Panc1 (cell line): Measurements from ENCODE around the gene DNAJC30. TPM values are rescaled to one million over a fixed set of nuclear protein-coding genes. Genes with fewer than 3 reads are reported as not detected.

Experiments used
- ATAC-seq: fragments of 200-7000 bp; cut with Tn5 transposase; 2 replicates; pipeline ENCODE4 v1.9.1; 2020; ENCODE audit warnings: mild to moderate bottlenecking, moderate library complexity
- BruUV-seq: library from RNA; stranded (reverse); fragments of 400-500 nt; replicated peaks from 2 replicates; lab custom pipeline; 2021; lab: Mats Ljungman, UMichigan
- CTCF ChIA-PET: fragments of 300-600 bp; sonication (Branson Sonifier 250); formaldehyde crosslinking; loops from one replicate; lab custom pipeline; 2022; ENCODE audit warnings: antibody characterized with exemption; lab: Charles Lee
- POLR2A ChIA-PET: fragments of 300-600 bp; sonication (Branson Sonifier 250); formaldehyde crosslinking; loops from one replicate; lab custom pipeline; 2022; ENCODE audit warnings: antibody characterized with exemption; lab: Charles Lee
- DNase-seq: peaks from one replicate; pipeline ENCODE4 v3.0.0-alpha.2; 2010; ENCODE audit warnings: low read depth, low spot score
- H3K27ac ChIP-seq: 2 replicates; pipeline ENCODE4 v1.5.1; 2011; ENCODE audit warnings: mild to moderate bottlenecking, low read length, inconsistent platforms
- H3K27me3 ChIP-seq: fragments of 200-500 bp; sonication (Bioruptor generic); 2 replicates; pipeline ENCODE4 v1.6.0; 2014; ENCODE audit warnings: low read length, inconsistent platforms; ENCODE audit not compliant: control insufficient read depth, insufficient read depth
- H3K36me3 ChIP-seq: fragments of 200-500 bp; sonication (Bioruptor generic); 2 replicates; pipeline ENCODE4 v1.5.1; 2014; ENCODE audit warnings: inconsistent platforms, mild to moderate bottlenecking, low read length, moderate library complexity; ENCODE audit not compliant: control insufficient read depth, insufficient read depth
- H3K4me1 ChIP-seq: 2 replicates; pipeline ENCODE4 v1.5.1; 2011; ENCODE audit warnings: inconsistent platforms, mild to moderate bottlenecking, low read length, moderate library complexity; ENCODE audit not compliant: control insufficient read depth, insufficient read depth
- H3K4me3 ChIP-seq, 2 experiments: 2 replicates each; pipeline ENCODE4 v1.5.1; 2011 to 2012; ENCODE audit warnings: low read depth in 2 of 2, low read length in 2 of 2, mild to moderate bottlenecking in 2 of 2, inconsistent platforms in 1 of 2, moderate library complexity in 1 of 2
- H3K9me3 ChIP-seq: fragments of 200-500 bp; sonication (Bioruptor generic); 2 replicates; pipeline ENCODE4 v1.5.1; 2014; ENCODE audit warnings: low read depth, mild to moderate bottlenecking, inconsistent platforms, low read length, moderate library complexity; ENCODE audit not compliant: control insufficient read depth, insufficient read depth
- POLR2AphosphoS5 ChIP-seq: IDR thresholded peaks from 2 replicates; pipeline ENCODE4 v1.6.1; 2012; ENCODE audit warnings: mild to moderate bottlenecking, low read depth, low read length, moderate library complexity
- SIN3A ChIP-seq: IDR thresholded peaks from 2 replicates; pipeline ENCODE4 v1.6.1; 2012; ENCODE audit warnings: low read depth, mild to moderate bottlenecking, low read length, moderate library complexity, borderline replicate concordance; ENCODE audit not compliant: insufficient read depth
- TCF7L2 ChIP-seq: IDR thresholded peaks from 2 replicates; pipeline ENCODE4 v1.6.1; 2011; ENCODE audit warnings: mild to moderate bottlenecking, low read depth, low read length, inconsistent platforms
- in situ Hi-C: cut with HindIII; loops from 2 replicates; pipeline ENCODE4 v1.10.0; 2016; ENCODE audit warnings: low sequenced_read_pairs, low pct_unique_long_range_greater_than_20kb
- intact Hi-C: fragments of 100-400 bp; cut with micrococcal nuclease; formaldehyde crosslinking; loops from one replicate; pipeline ENCODE4 v1.10.0; 2022; ENCODE audit not compliant: unreplicated experiment
- total RNA-seq: library from RNA; stranded (reverse); gene quantifications from one replicate; pipeline ENCODE4 v1.2.1, GENCODE V29; 2021; ENCODE audit not compliant: unreplicated experiment
- TF ChIP-seq, protein P1 (sequence below): fragments of 450-650 bp; IDR thresholded peaks from 2 replicates; pipeline ENCODE4 v1.5.1; 2017; ENCODE audit warnings: mild to moderate bottlenecking
- TF ChIP-seq, protein P2 (sequence below), 2 experiments: IDR thresholded peaks; 2 replicates each; pipeline ENCODE4 v1.6.1; 2011 to 2012; ENCODE audit warnings: low read depth in 2 of 2, control low read depth in 1 of 2, low read length in 1 of 2, mild to moderate bottlenecking in 1 of 2, moderate library complexity in 1 of 2; ENCODE audit not compliant: insufficient read depth in 1 of 2

Gene DNAJC30
- total RNA-seq, 1 experiment from 2014 or later: 11.1 TPM

DNA sequence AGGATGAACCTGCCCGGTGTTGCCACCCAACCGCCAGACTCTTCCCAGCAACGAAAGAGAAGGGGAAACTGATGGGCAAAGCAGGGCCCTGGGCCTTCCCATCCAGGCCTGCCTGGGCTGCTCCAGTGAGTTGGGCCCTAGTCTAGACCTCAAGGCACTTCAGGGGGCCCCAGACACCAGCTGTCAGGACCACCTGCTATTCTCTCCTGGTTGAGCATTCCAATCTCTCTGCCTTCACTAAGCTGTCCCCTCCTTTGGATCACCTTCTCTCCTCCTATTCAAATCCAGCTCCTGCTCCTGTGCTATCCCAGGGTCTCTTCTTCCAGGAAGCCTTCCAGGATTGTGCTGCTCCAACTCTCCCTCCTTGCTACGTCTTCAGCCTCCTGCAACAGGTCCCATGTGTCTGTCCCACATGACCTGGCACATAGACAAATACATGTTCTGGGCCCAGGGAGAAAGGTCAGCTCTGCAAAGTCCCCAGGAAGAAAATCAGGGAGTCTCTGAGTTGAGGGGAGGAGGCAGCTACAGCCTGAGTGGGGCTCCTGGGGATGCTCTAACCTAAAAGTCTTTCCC, 33.2 kb upstream of the DNAJC30 start:
- Histone ChIP-seq H3K27ac (peak overlapping the region; percentile 96), H3K27me3 (no peaks in the 10 kb centered on the region), H3K9me3 (no peaks in the 10 kb centered on the region), H3K4me3 (peak overlapping the region; percentile 82 to 96), H3K4me1 (peaks cover 76% of the 10 kb centered on the region), H3K36me3 (no peaks in the 10 kb centered on the region)
- POLR2A ChIA-PET: interaction anchor here (0.6 to 0.7 kb wide), 3 partner anchors 12 to 359 kb away, joined by 3 read pairs; no protein-coding TSS in a partner anchor
- ATAC-seq: no peak
- no peak for DNase-seq
- TF ChIP-seq TCF7L2 (no peak), POLR2AphosphoS5 (no peak; the same call in 1 of the 2 replicates), SIN3A (no peak)
- TF ChIP-seq, protein P1, sequence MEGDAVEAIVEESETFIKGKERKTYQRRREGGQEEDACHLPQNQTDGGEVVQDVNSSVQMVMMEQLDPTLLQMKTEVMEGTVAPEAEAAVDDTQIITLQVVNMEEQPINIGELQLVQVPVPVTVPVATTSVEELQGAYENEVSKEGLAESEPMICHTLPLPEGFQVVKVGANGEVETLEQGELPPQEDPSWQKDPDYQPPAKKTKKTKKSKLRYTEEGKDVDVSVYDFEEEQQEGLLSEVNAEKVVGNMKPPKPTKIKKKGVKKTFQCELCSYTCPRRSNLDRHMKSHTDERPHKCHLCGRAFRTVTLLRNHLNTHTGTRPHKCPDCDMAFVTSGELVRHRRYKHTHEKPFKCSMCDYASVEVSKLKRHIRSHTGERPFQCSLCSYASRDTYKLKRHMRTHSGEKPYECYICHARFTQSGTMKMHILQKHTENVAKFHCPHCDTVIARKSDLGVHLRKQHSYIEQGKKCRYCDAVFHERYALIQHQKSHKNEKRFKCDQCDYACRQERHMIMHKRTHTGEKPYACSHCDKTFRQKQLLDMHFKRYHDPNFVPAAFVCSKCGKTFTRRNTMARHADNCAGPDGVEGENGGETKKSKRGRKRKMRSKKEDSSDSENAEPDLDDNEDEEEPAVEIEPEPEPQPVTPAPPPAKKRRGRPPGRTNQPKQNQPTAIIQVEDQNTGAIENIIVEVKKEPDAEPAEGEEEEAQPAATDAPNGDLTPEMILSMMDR: no peak
- TF ChIP-seq, protein P2, sequence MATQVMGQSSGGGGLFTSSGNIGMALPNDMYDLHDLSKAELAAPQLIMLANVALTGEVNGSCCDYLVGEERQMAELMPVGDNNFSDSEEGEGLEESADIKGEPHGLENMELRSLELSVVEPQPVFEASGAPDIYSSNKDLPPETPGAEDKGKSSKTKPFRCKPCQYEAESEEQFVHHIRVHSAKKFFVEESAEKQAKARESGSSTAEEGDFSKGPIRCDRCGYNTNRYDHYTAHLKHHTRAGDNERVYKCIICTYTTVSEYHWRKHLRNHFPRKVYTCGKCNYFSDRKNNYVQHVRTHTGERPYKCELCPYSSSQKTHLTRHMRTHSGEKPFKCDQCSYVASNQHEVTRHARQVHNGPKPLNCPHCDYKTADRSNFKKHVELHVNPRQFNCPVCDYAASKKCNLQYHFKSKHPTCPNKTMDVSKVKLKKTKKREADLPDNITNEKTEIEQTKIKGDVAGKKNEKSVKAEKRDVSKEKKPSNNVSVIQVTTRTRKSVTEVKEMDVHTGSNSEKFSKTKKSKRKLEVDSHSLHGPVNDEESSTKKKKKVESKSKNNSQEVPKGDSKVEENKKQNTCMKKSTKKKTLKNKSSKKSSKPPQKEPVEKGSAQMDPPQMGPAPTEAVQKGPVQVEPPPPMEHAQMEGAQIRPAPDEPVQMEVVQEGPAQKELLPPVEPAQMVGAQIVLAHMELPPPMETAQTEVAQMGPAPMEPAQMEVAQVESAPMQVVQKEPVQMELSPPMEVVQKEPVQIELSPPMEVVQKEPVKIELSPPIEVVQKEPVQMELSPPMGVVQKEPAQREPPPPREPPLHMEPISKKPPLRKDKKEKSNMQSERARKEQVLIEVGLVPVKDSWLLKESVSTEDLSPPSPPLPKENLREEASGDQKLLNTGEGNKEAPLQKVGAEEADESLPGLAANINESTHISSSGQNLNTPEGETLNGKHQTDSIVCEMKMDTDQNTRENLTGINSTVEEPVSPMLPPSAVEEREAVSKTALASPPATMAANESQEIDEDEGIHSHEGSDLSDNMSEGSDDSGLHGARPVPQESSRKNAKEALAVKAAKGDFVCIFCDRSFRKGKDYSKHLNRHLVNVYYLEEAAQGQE (IDR thresholded peaks at IDR 0.05; ENCODE audit: insufficient read depth in 1 of 2, low read depth in 2 of 2, low read length in 1 of 2): no peak
- TSS peak; percentile 28 for BruUV-seq
- CTCF ChIA-PET: interaction anchor here (0.6 to 1.7 kb wide), 3 partner anchors 15 to 18 kb away, joined by 3 to 4 read pairs (median 3); no protein-coding TSS in a partner anchor
- intact Hi-C loops: no loop called here
- in situ Hi-C loops: no loop called here

DNA sequence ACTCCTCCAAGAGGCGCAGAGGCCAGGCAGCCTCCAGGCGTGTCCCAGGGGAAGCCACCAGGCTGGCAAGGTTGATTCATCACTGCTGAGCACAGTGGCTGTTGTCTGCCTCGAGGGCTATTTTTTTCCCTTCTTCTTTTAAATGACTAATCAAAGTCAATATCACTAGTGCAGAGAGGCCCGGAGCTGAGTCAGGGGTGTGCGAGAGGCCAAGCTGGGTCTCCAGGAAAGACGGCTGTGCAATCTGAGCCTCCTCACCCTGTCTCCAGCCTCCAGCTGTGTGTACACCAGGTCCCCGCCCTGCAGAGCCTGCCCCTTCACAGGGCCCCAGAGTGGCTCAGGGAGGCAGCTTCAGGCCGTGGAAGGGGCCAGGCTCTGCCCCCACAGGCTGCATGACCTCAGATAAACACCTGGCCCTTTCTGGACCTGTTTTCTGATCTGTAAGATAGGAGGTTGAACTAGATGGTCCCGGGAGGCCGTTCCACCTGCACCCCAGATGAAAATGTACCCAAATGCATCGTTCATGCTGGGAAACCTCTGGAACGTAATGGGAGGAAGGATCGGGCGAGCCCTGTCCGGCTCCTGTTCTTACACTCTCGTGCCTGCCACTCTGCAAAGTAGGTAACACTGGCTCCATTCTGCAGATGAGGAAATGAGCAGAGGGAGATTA, 32.5 kb upstream of the DNAJC30 start:
- no TSS peak for BruUV-seq
- intact Hi-C loops: no loop called here
- POLR2A ChIA-PET: interaction anchor here (0.5 kb wide), 1 partner anchor 174 kb away, joined by 8 read pairs; no protein-coding TSS in a partner anchor

More for the DNA sequence above, 32.5 kb upstream of the DNAJC30 start:
- DNase-seq: peak; percentile 98
- CTCF ChIA-PET: no interaction called here
- H3K27ac ChIP-seq: peak overlapping the region; percentile 96
- peak; percentile 88 for ATAC-seq
- peak overlapping the region in 1 of 2 experiments; percentile 82; a peak in 3 of 4 replicates for H3K4me3 ChIP-seq
- H3K27me3 ChIP-seq: no peaks in the 10 kb centered on the region
- no peaks in the 10 kb centered on the region for H3K9me3 ChIP-seq
- TF ChIP-seq POLR2AphosphoS5: peak; percentile 89
- TF ChIP-seq, protein P1: no peak
- peak; percentile 71; the same call in 1 of the 2 replicates for TF ChIP-seq TCF7L2
- TF ChIP-seq SIN3A: peak; percentile 81; the same call in 1 of the 2 replicates
- TF ChIP-seq, protein P2 (IDR thresholded peaks at IDR 0.05; ENCODE audit: insufficient read depth in 1 of 2, low read depth in 2 of 2, low read length in 1 of 2): no peak
- H3K36me3 ChIP-seq: no peaks in the 10 kb centered on the region
- peaks cover 75% of the 10 kb centered on the region for H3K4me1 ChIP-seq
- in situ Hi-C loops: no loop called here
